ENCODE results near the gene GPHN.

GRCh38 chr14:67167420-67168109, 659.6 kb downstream of the GPHN start:
- TF ChIP-seq CTCF (IDR thresholded peaks at IDR 0.05) (no peak), POLR2A (IDR thresholded peaks at IDR 0.05) (no peak)
